ENCODE data around the gene MALRD1. TPM values are rescaled to one million over a fixed set of nuclear protein-coding genes. Genes with fewer than 3 reads are reported as not detected.

MALRD1 gene
- total RNA-seq, 1 donor from 2014 or later, result 1.5 TPM

GRCh38 chr10:19676063-19676462 lies 627.5 kb downstream of the MALRD1 start:
- peaks cover 1% of the 10 kb centered on the region for H3K36me3 Mint-ChIP-seq (ENCODE audit: insufficient read depth)
- no peak overlapping the region for H3K4me3 Mint-ChIP-seq (ENCODE audit: low read depth)
- no peaks in the 10 kb centered on the region for H3K4me1 Mint-ChIP-seq (ENCODE audit: low read depth)
- no peak for TF ChIP-seq CTCF (IDR thresholded peaks at IDR 0.05; ENCODE audit: unreplicated experiment)
- no peaks in the 10 kb centered on the region for H3K27me3 Mint-ChIP-seq
- peaks cover 22% of the 10 kb centered on the region for H3K9me3 Mint-ChIP-seq (ENCODE audit: low read depth)
- DNase-seq (ENCODE audit: low spot score, unreplicated experiment), result no peak
- H3K27ac Mint-ChIP-seq, result no peak overlapping the region

GRCh38 chr10:19683356-19683755 lies 634.8 kb downstream of the MALRD1 start:
- DNase-seq (ENCODE audit: low spot score, unreplicated experiment), result no peak
- no peak overlapping the region for H3K27ac Mint-ChIP-seq
- no peaks in the 10 kb centered on the region for H3K27me3 Mint-ChIP-seq
- peaks cover 20% of the 10 kb centered on the region for H3K9me3 Mint-ChIP-seq (ENCODE audit: low read depth)
- no peak overlapping the region for H3K4me3 Mint-ChIP-seq (ENCODE audit: low read depth)
- no peak for TF ChIP-seq CTCF (IDR thresholded peaks at IDR 0.05; ENCODE audit: unreplicated experiment)
- H3K36me3 Mint-ChIP-seq (ENCODE audit: insufficient read depth), result peaks cover 1% of the 10 kb centered on the region
- H3K4me1 Mint-ChIP-seq (ENCODE audit: low read depth), result no peaks in the 10 kb centered on the region

- Mint-ChIP-seq H3K4me3 (ENCODE audit: low read depth) (no peak overlapping the region), H3K27ac (no peak overlapping the region), H3K27me3 (no peaks in the 10 kb centered on the region), H3K36me3 (ENCODE audit: insufficient read depth) (peaks cover 1% of the 10 kb centered on the region), H3K4me1 (ENCODE audit: low read depth) (no peaks in the 10 kb centered on the region), H3K9me3 (ENCODE audit: low read depth) (peaks cover 20% of the 10 kb centered on the region)
- no peak for DNase-seq (ENCODE audit: low spot score, unreplicated experiment)
- TF ChIP-seq CTCF (IDR thresholded peaks at IDR 0.05; ENCODE audit: unreplicated experiment), result no peak
Observed at GRCh38 chr10:19683960-19684359, 635.4 kb downstream of the MALRD1 start.

GRCh38 chr10:19688344-19688743 lies 639.7 kb downstream of the MALRD1 start:
- no peak for TF ChIP-seq CTCF (IDR thresholded peaks at IDR 0.05; ENCODE audit: unreplicated experiment)
- Mint-ChIP-seq H3K9me3 (ENCODE audit: low read depth) (peaks cover 4% of the 10 kb centered on the region), H3K27me3 (no peaks in the 10 kb centered on the region), H3K4me1 (ENCODE audit: low read depth) (no peaks in the 10 kb centered on the region), H3K36me3 (ENCODE audit: insufficient read depth) (no peaks in the 10 kb centered on the region), H3K27ac (no peak overlapping the region), H3K4me3 (ENCODE audit: low read depth) (no peak overlapping the region)
- no peak for DNase-seq (ENCODE audit: low spot score, unreplicated experiment)

GRCh38 chr10:19689231-19689630 lies 640.6 kb downstream of the MALRD1 start:
- DNase-seq (ENCODE audit: low spot score, unreplicated experiment), result no peak
- Mint-ChIP-seq H3K27me3 (no peaks in the 10 kb centered on the region), H3K27ac (no peak overlapping the region), H3K9me3 (ENCODE audit: low read depth) (peaks cover 4% of the 10 kb centered on the region), H3K4me3 (ENCODE audit: low read depth) (no peak overlapping the region), H3K36me3 (ENCODE audit: insufficient read depth) (no peaks in the 10 kb centered on the region), H3K4me1 (ENCODE audit: low read depth) (no peaks in the 10 kb centered on the region)
- TF ChIP-seq CTCF (IDR thresholded peaks at IDR 0.05; ENCODE audit: unreplicated experiment), result no peak

Data from progenitor cell of endocrine pancreas (in vitro differentiated cells).